Activated T-cell treated with anti-CD3 and anti-CD28 coated beads, Interleukin-2, amount 50 U/mL, for 72 hours (primary cell): Measurements from ENCODE around the gene ARL14. TPM values are rescaled to one million over a fixed set of nuclear protein-coding genes. Genes with fewer than 3 reads are reported as not detected.

Source experiments
- ATAC-seq, 2 donors: fragments of 150-1000 bp; cut with Tn5 transposase; replicated peaks in 1 of 2; 2 replicates each; pipeline ENCODE4 v1.10.0; 2021; ENCODE audit warnings: moderate library complexity in 2 of 2, mild to moderate bottlenecking in 1 of 2
- DNase-seq, 2 donors: peaks; one replicate each; pipeline ENCODE4 v3.0.0; 2021 to 2022; ENCODE audit warnings: mixed read lengths in 1 of 2
- H3K27ac Mint-ChIP-seq: one replicate; pipeline ENCODE4 v1.8.0; 2022; ENCODE audit warnings: mild to moderate bottlenecking, moderate library complexity, mixed read lengths
- H3K27me3 Mint-ChIP-seq: one replicate; pipeline ENCODE4 v1.8.0; 2022; ENCODE audit warnings: low read depth, mixed read lengths
- H3K36me3 Mint-ChIP-seq, 2 donors: one replicate each; pipeline ENCODE4 v1.8.0; 2022; ENCODE audit warnings: mixed read lengths in 2 of 2, mild to moderate bottlenecking in 1 of 2; ENCODE audit not compliant: insufficient read depth in 2 of 2
- H3K4me1 Mint-ChIP-seq: one replicate; pipeline ENCODE4 v1.8.0; 2022; ENCODE audit warnings: low read depth, mixed read lengths
- H3K4me3 Mint-ChIP-seq, 2 donors: one replicate each; pipeline ENCODE4 v1.8.0; 2022; ENCODE audit warnings: mild to moderate bottlenecking in 2 of 2, mixed read lengths in 2 of 2, moderate library complexity in 2 of 2
- H3K9me3 Mint-ChIP-seq, 2 donors: one replicate each; pipeline ENCODE4 v1.8.0; 2022; ENCODE audit warnings: mixed read lengths in 2 of 2
- total RNA-seq, 2 donors: library from RNA; stranded (reverse); gene quantifications; one replicate each; pipeline ENCODE4 v1.2.3, GENCODE V29; 2022

The ARL14 gene
- not detected for total RNA-seq

DNA sequence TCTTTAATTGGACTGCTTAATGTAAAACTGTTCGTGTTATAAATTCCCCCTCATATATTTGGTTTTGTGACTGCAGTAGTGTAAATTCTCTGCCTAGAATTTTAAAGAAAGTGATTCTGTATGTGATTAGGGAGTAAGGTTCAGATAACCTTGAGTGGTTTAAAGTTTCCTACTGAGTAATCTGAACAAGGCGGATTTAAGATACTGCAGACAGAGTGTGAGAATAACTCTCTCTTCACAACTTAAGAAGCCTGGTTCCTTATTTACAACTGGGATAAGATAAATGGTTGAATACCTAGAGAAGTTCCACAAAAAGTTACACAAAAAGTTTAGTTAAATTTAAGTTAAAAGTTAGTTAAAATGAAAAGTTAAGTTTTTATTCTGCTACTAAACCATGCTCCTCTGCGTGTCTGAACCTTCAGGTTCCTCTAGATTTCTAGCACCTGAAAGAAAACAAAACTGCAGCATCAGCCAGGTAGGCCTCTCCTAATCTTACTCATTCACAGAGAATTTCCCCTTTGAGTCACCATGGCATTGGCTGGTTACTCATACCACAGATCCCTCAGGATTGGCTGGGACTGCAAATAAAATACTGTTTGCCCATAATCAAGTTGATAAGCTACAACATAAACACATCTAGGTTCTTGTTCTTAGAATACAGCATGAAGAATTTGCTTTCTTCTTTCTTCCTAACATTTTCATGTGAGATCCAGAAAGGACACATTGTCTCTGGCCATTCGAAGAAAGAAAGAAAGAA, at the start of gene ARL14:
ARL14 (plus strand) TSS at position 614 of the 757 bp plus-strand sequence. CDS start 187 bp downstream, outside the sequence.
- Mint-ChIP-seq H3K36me3 (no peaks in the 10 kb centered on the region), H3K4me3 (no peak within 1 kb of the TSS), H3K4me1 (no peaks in the 10 kb centered on the region), H3K27me3 (peaks cover 8% of the 10 kb centered on the region), H3K9me3 (no peaks in the 10 kb centered on the region), H3K27ac (no peak within 1 kb of the TSS)
- no peak for ATAC-seq
- DNase-seq: no peak

DNA sequence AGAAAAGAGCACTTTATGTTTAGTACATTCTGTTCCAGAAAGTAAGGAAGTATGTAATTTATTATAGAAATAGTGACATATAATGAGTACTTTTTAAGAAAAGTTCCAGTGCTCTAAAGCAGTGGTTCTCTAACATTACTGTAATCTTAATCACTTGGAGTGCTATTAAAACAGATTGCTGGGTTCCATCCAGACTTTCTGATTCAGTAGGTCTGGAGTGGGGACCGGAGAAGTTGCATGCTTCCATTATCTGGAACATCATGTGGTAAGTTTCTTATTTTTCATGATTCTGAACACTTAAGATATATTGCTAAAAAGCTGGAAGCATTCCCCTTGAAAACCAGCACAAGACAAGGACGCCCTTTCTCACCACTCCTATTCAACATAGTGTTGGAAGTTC, 47.5 kb upstream of the ARL14 start:
- ATAC-seq (no peak), DNase-seq (no peak)
- Mint-ChIP-seq H3K4me1 (no peaks in the 10 kb centered on the region), H3K9me3 (no peaks in the 10 kb centered on the region), H3K27me3 (peaks cover 11% of the 10 kb centered on the region), H3K36me3 (no peaks in the 10 kb centered on the region), H3K4me3 (no peak overlapping the region), H3K27ac (no peak overlapping the region)

DNA sequence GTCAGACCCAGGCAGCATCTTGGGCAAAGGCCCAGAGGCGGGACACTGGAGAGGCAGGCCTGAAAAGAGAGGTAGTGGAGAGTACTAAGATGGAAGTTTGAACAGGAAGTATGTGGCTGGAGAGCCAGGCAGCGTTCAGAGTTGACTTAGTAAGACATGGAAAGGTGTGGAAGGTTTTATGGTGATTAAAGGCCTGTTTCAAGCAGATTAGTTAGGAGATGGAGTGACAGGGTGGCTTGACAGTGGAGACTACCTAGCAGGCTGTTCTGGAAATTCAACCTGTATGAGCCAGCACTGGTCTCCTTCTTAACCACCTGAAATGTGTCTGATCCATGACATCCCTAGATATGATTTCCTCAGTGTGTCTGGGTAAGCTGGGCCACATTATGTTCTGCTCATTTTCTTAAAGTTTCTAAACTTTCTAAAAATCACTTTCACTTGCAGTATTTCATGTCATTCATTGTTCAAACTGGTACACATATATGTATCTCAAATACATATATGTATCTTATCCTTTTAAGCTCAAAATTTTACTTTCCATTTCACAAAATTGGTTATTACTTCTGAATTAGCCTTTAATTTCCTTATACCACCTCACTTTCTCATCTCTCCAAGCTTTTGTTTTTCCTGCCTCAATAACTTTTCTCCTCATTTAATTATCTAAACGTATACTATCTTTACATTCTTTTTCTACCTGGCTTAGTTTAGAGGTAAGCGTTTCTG, 43.4 kb upstream of the ARL14 start:
- ATAC-seq (no peak), DNase-seq (no peak)
- Mint-ChIP-seq H3K27ac (no peak overlapping the region), H3K9me3 (no peaks in the 10 kb centered on the region), H3K4me3 (no peak overlapping the region), H3K27me3 (peaks cover 3% of the 10 kb centered on the region), H3K36me3 (no peaks in the 10 kb centered on the region), H3K4me1 (no peaks in the 10 kb centered on the region)

DNA sequence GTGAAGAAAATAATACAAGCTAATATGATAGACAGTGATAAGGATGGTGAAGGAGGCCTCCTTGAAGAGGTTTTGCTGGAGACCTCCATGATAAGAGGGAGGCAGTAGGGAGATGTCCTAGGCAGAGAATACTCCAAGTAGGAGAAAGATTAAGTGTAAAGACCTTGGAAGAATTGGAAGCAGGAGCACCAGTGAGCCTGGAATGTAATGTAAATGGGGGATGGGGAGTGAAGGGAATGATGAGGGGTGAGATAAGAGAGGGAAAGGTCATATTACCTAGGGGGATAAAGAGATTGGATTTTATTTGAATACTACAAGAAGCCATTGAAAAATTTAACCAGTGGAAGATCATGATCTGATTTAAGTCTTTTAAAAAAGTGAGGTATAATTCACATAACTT, 41.7 kb upstream of the ARL14 start:
- no peak overlapping the region for H3K27ac Mint-ChIP-seq
- no peaks in the 10 kb centered on the region for H3K27me3 Mint-ChIP-seq
- ATAC-seq (no peak), DNase-seq (no peak)
- no peaks in the 10 kb centered on the region for H3K4me1 Mint-ChIP-seq
- no peaks in the 10 kb centered on the region for H3K9me3 Mint-ChIP-seq
- H3K36me3 Mint-ChIP-seq: no peaks in the 10 kb centered on the region
- H3K4me3 Mint-ChIP-seq: no peak overlapping the region

DNA sequence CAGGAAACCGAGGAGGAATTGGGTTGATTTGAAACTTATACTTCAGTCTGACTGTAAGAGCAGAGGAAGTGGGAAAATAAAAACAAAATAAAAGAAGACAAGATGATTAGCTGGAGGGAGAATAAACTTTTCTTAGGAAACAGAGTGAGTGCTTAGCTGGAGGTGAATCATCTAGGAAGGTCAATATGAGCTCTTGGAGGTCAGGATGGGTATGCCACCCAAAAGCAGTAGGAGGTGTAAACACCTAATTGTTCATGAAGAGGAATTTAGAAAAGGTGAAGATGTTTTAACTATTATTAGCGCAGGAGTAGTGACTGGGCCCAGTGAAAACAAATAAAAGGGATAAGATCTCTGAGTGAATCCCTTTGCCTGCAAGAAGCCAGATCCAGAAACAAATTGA, 39.9 kb upstream of the ARL14 start:
- Mint-ChIP-seq H3K27ac (no peak overlapping the region), H3K9me3 (no peaks in the 10 kb centered on the region), H3K4me1 (no peaks in the 10 kb centered on the region), H3K36me3 (no peaks in the 10 kb centered on the region), H3K4me3 (no peak overlapping the region), H3K27me3 (no peaks in the 10 kb centered on the region)
- ATAC-seq (no peak), DNase-seq (no peak)

DNA sequence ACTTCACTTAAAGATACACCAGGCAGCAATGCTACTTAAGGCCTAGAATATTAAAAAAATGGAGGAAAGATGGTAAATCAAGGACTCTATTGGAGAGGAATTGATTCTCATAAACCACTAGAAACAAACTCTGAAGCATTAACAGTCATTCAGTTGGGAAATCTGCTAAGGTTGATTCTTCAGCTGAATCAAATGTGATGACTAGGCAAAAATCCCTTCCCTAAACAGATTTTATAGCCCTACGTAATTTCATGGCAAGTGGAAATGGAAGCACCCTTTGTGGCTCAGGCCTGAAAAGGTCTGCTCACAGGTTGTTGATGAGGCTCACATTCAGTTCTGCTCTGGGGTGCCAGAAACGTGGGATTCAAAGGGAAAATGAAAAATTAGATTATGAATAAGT, 38.8 kb upstream of the ARL14 start:
- ATAC-seq (no peak), DNase-seq (no peak)
- no peaks in the 10 kb centered on the region for H3K4me1 Mint-ChIP-seq

DNA sequence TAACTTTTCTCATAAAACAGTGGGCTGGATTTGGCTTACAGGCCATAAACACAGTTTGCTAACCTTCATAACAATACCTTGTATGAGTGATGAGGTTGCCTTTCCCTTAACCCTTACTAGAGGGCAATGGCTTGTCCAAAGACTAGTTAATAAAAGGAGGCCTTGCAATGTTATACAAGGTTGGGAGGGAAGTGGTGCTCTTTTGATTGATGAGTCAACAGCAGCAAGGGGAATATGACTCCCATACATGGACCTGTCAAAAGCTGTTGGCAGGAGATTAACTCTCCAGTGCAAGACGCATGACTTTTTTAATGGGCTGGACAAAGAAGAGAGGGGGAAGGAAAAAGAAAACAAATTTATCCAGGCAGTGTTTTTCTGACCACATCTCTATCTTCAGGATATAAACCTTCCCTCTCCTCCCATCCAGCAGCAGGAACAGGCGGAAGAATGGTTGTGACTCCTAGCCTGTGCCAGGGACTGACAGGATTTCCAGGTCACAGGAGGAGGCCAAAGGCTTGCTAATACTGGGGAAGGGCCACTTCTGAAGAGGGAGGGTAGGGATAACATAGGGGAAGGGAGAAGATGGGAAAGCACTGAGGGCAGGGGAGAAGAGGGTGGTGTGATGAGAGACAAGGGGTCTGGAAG, 35.2 kb upstream of the ARL14 start:
- ATAC-seq (no peak), DNase-seq (no peak)
- no peaks in the 10 kb centered on the region for H3K27me3 Mint-ChIP-seq
- H3K27ac Mint-ChIP-seq: no peak overlapping the region
- H3K9me3 Mint-ChIP-seq: no peaks in the 10 kb centered on the region
- H3K4me3 Mint-ChIP-seq: no peak overlapping the region
- no peaks in the 10 kb centered on the region for H3K36me3 Mint-ChIP-seq
- no peaks in the 10 kb centered on the region for H3K4me1 Mint-ChIP-seq

More for the DNA sequence above, 38.8 kb upstream of the ARL14 start:
- Mint-ChIP-seq H3K27me3 (no peaks in the 10 kb centered on the region), H3K27ac (no peak overlapping the region), H3K4me3 (no peak overlapping the region), H3K9me3 (no peaks in the 10 kb centered on the region), H3K36me3 (no peaks in the 10 kb centered on the region)

DNA sequence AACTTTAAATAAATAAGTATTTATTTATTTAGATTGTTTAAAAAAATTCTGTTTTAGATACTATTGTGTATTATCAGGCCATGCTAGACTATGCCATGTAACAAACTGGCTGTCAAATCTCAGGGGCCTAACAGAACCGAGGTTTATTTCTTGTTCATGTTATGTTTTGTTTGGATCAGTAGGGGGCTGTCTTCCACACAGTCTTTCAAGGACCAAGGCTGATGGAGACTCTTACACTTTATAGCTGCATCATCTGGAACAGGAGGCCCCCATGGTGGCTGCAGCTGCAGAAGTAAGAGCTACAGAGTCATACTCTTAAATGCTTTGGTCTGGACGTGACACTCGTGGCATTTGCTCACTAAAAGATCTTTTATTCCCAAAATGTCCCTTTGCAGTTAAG, 33.0 kb upstream of the ARL14 start:
- no peak overlapping the region for H3K4me3 Mint-ChIP-seq
- H3K27me3 Mint-ChIP-seq: no peaks in the 10 kb centered on the region
- ATAC-seq (no peak), DNase-seq (no peak)
- no peaks in the 10 kb centered on the region for H3K9me3 Mint-ChIP-seq
- no peak overlapping the region for H3K27ac Mint-ChIP-seq
- no peaks in the 10 kb centered on the region for H3K4me1 Mint-ChIP-seq
- H3K36me3 Mint-ChIP-seq: no peaks in the 10 kb centered on the region

DNA sequence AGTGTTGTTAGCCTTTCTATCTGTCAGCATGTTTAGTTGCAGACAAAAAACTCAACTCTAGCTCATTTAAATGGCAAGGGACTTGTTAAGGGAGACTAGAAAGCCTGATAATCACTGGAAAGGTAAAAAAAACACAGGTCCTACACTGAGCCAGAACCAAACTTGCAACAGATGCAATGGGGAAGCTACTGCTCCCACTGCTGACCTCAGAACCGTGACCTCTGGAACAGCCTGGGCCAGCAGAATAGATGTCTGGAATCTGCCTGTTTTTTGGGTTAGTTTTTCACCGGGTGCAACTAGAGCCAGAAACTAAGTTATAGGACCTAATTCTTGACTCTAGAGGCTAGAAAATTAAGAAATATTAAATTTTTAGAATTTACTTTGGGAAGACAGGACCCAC, 32.5 kb upstream of the ARL14 start:
- no peak overlapping the region for H3K27ac Mint-ChIP-seq
- no peaks in the 10 kb centered on the region for H3K4me1 Mint-ChIP-seq
- H3K9me3 Mint-ChIP-seq: no peaks in the 10 kb centered on the region
- no peaks in the 10 kb centered on the region for H3K27me3 Mint-ChIP-seq
- H3K4me3 Mint-ChIP-seq: no peak overlapping the region
- H3K36me3 Mint-ChIP-seq: no peaks in the 10 kb centered on the region
- DNase-seq (no peak), ATAC-seq (no peak)

DNA sequence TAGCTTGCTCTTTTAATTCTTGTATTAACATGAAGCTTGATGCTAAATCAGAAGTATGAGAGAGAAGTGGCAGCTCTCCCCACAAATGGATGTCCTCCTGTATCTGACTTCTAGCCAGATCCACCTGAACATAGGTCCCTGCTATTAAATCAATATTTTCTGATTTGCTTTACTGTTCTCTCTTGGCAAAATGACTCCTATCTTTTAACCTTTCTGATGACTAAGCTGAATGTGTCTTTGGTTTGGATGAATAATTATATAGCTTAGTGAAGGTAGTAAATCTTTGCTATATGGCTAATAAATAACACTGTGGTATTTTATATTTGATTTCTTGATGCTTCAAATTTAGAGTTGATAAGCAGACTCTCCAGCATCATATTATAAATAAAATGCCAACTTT, 28.3 kb upstream of the ARL14 start:
- H3K27me3 Mint-ChIP-seq: no peaks in the 10 kb centered on the region
- ATAC-seq: no peak
- H3K9me3 Mint-ChIP-seq: no peaks in the 10 kb centered on the region

DNA sequence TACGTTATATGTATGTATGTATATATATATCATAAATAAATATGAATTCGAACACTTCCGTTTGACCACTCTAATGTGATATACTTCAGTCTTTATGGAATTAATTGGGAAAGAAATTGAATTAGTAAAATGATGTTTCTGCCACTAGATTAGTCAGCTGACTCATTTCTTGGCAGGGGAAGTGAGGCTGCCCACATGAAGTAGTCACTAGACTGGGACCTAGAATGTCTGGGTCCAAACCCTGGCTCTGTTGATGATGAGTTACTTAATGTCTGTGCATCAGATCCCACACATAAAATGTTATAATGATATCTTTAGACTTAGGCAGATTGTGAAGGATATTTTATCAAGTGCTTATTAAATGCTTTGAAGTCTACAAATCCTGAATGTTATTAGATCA, 27.4 kb upstream of the ARL14 start:
- no peak for ATAC-seq
- Mint-ChIP-seq H3K27ac (no peak overlapping the region), H3K9me3 (no peaks in the 10 kb centered on the region), H3K4me3 (no peak overlapping the region), H3K4me1 (no peaks in the 10 kb centered on the region), H3K36me3 (no peaks in the 10 kb centered on the region), H3K27me3 (no peaks in the 10 kb centered on the region)
- no peak for DNase-seq

More for the DNA sequence above, 28.3 kb upstream of the ARL14 start:
- Mint-ChIP-seq H3K36me3 (no peaks in the 10 kb centered on the region), H3K4me3 (no peak overlapping the region), H3K27ac (no peak overlapping the region), H3K4me1 (no peaks in the 10 kb centered on the region)
- DNase-seq: no peak

DNA sequence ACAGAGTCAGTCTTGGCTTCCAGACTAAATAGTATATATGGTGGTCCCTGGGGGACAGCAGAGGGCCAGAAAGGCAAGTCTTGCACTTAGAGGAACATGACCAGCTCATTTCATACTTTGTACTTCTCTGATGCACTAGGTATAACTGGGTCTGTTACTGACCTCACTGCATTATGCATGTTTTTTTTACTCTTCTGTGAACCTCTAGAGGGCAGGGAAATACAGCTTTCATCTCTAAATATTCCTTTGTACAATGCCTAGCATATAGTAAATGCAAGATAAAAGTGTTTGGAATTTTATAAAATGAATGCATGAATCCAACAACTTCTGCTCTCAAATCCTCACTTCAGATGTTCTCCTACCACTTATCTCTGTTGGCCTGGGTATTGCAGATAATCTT, 23.4 kb upstream of the ARL14 start:
- Mint-ChIP-seq H3K4me3 (no peak overlapping the region), H3K27me3 (no peaks in the 10 kb centered on the region), H3K4me1 (no peaks in the 10 kb centered on the region), H3K36me3 (no peaks in the 10 kb centered on the region), H3K27ac (no peak overlapping the region), H3K9me3 (no peaks in the 10 kb centered on the region)
- DNase-seq (no peak), ATAC-seq (no peak)

DNA sequence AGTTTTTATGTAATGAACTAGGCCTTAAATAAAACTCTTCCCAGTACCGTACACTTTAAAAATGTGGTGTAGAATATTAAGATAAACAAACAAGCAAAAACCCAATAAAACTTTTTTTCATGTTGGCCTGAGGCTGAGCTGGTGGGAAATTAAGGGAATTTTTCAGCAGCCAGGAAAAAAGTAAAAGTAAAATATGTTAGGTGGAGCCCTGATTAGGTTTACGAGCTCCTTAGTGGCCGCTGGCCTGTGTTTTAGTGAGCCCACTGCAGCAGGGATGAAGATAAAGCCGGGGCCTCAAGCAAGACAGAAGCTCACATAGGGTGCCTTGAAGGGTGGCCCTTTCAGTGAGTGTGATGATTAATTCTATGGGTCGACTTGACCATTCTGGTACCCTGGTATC, 16.1 kb upstream of the ARL14 start:
- no peaks in the 10 kb centered on the region for H3K36me3 Mint-ChIP-seq
- H3K9me3 Mint-ChIP-seq: no peaks in the 10 kb centered on the region
- no peak overlapping the region for H3K4me3 Mint-ChIP-seq
- no peak overlapping the region for H3K27ac Mint-ChIP-seq
- DNase-seq: no peak
- H3K27me3 Mint-ChIP-seq: peaks cover 5% of the 10 kb centered on the region
- peaks cover 5% of the 10 kb centered on the region for H3K4me1 Mint-ChIP-seq
- no peak for ATAC-seq
